Type B pancreatic cell (in vitro differentiated cells): ENCODE measurements around the gene THAP11. TPM values are rescaled to one million over a fixed set of nuclear protein-coding genes. Genes with fewer than 3 reads are reported as not detected.

Source experiments
- DNase-seq: peaks from one replicate; pipeline ENCODE4 v3.0.0; 2021; ENCODE audit warnings: mixed read lengths; ENCODE audit not compliant: unreplicated experiment; ENCODE audit errors: extremely low spot score
- H3K27ac Mint-ChIP-seq: 2 replicates; pipeline ENCODE4 v1.8.0; 2021; ENCODE audit warnings: mild to moderate bottlenecking, mixed read lengths
- H3K27me3 Mint-ChIP-seq: 2 replicates; pipeline ENCODE4 v1.8.0; 2021; ENCODE audit warnings: mixed read lengths
- H3K36me3 Mint-ChIP-seq: 2 replicates; pipeline ENCODE4 v1.8.0; 2021; ENCODE audit warnings: mixed read lengths
- H3K4me1 Mint-ChIP-seq: one replicate; pipeline ENCODE4 v1.8.0; 2021; ENCODE audit warnings: mixed read lengths; ENCODE audit not compliant: unreplicated experiment
- H3K4me3 Mint-ChIP-seq: 2 replicates; pipeline ENCODE4 v1.8.0; 2021; ENCODE audit warnings: mild to moderate bottlenecking, mixed read lengths
- H3K9me3 Mint-ChIP-seq: 2 replicates; pipeline ENCODE4 v1.8.0; 2021; ENCODE audit warnings: mixed read lengths
- total RNA-seq: library from RNA; stranded (reverse); gene quantifications from 2 replicates; pipeline ENCODE4 v1.2.1, GENCODE V29; 2021; ENCODE audit warnings: low replicate concordance
- TF ChIP-seq, protein P1 (sequence below): fragments of 200-600 bp; sonication (generic); conservative IDR thresholded peaks from 2 replicates; pipeline ENCODE4 v1.5.0; 2021; ENCODE audit warnings: antibody characterized with exemption, mild to moderate bottlenecking

The THAP11 gene
- total RNA-seq, 1 donor from 2014 or later = 35.1 TPM

DNA sequence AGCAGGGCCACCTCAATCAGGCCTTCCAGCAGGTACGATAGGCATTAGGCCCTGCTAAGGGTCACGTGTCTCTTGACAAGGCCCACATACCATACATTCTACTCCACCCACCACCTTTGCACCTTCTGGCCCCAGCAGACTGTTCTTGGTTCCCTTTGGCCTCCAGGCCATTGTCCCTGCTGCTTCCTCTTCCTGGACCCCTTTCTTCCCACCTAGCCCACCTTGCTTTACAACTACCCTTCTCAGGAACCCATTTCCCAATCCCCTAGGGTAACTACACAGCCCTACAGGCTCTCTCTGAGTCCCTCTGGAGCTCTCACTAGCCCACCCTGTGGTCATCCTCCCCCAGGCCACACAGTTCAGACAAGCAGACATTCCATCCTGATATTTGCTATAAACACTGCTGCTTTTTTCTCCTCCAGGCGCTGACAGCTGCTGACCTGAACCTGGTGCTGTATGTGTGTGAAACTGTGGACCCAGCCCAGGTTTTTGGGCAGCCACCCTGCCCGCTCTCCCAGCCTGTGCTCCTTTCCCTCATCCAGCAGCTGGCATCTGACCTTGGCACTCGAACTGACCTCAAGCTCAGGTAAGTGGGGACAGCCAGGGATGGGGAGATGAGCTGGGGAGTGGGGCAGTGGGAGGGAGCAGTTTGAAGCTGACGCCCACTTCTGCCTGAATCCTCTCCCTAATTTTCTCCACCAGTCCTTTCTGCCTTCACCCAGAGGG, 41.2 kb downstream of the THAP11 start:
- TF ChIP-seq, protein P1, sequence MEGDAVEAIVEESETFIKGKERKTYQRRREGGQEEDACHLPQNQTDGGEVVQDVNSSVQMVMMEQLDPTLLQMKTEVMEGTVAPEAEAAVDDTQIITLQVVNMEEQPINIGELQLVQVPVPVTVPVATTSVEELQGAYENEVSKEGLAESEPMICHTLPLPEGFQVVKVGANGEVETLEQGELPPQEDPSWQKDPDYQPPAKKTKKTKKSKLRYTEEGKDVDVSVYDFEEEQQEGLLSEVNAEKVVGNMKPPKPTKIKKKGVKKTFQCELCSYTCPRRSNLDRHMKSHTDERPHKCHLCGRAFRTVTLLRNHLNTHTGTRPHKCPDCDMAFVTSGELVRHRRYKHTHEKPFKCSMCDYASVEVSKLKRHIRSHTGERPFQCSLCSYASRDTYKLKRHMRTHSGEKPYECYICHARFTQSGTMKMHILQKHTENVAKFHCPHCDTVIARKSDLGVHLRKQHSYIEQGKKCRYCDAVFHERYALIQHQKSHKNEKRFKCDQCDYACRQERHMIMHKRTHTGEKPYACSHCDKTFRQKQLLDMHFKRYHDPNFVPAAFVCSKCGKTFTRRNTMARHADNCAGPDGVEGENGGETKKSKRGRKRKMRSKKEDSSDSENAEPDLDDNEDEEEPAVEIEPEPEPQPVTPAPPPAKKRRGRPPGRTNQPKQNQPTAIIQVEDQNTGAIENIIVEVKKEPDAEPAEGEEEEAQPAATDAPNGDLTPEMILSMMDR = no peak
- DNase-seq = no peak
- no peak overlapping the region for H3K27ac Mint-ChIP-seq
- H3K9me3 Mint-ChIP-seq = no peaks in the 10 kb centered on the region
- H3K27me3 Mint-ChIP-seq = no peaks in the 10 kb centered on the region
- H3K4me3 Mint-ChIP-seq = no peak overlapping the region
- H3K4me1 Mint-ChIP-seq = peaks cover 5% of the 10 kb centered on the region
- peaks cover 4% of the 10 kb centered on the region for H3K36me3 Mint-ChIP-seq

DNA sequence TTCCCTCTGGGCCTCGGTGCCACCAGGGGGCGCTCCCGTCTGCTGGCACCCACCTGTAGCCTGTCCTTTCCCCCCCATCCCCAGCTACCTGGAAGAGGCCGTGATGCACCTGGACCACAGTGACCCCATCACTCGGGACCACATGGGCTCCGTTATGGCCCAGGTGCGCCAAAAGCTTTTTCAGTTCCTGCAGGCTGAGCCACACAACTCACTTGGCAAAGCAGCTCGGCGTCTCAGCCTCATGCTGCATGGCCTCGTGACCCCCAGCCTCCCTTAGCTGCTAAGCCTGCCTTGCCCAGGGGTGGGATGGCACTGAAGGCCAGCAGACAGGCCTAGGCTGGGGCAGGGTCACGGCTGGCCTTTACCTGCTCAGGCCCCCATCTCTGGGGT, 41.7 kb downstream of the THAP11 start:
- TF ChIP-seq, protein P1 = peak; percentile 87
- H3K9me3 Mint-ChIP-seq = no peaks in the 10 kb centered on the region
- peak; percentile 81 for DNase-seq
- H3K27ac Mint-ChIP-seq = no peak overlapping the region
- H3K4me1 Mint-ChIP-seq = peaks cover 5% of the 10 kb centered on the region
- H3K4me3 Mint-ChIP-seq = no peak overlapping the region
- no peaks in the 10 kb centered on the region for H3K27me3 Mint-ChIP-seq
- H3K36me3 Mint-ChIP-seq = peaks cover 4% of the 10 kb centered on the region

DNA sequence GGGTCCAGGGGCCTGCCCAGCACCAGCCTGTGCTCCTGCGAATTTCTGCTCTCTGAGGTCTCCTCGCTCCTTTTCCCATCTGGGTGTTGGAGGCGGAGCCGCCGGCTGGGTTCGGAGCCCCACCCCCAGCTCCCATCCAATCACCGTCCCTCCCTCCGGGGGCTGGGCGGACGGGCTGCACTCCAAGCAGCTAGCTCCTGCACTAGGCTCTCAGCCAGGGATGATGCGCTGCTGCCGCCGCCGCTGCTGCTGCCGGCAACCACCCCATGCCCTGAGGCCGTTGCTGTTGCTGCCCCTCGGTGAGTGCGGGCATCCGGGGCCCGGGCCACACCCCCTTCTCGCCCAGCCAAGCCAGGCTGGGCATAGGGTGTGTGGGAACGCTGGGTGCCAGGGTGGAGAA, 42.6 kb downstream of the THAP11 start, which contains the start of gene NRN1L:
NRN1L (plus strand) TSS at position 202 of the 400 bp plus-strand sequence; CDS start at position 221, 19 bp downstream.
- no peaks in the 10 kb centered on the region for H3K27me3 Mint-ChIP-seq
- H3K27ac Mint-ChIP-seq = peak within 1 kb of the TSS; percentile 49

DNA sequence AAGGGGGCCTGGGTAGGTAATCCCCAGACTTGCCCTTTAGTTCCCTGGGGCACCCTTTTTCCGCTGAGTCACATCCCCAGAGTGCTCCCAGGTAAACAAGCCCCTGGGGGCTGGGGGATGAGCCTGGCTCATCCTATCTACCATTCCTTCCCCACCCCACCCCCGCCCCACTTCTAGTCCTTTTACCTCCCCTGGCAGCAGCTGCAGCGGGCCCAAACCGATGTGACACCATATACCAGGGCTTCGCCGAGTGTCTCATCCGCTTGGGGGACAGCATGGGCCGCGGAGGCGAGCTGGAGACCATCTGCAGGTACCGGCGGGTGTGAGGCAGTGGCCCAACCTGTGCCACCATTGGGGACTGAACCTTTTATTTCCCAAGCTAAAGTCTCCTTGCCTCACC, 43.4 kb downstream of the THAP11 start:
- Mint-ChIP-seq H3K27me3 (no peaks in the 10 kb centered on the region), H3K9me3 (no peaks in the 10 kb centered on the region), H3K4me1 (peaks cover 5% of the 10 kb centered on the region), H3K4me3 (no peak overlapping the region), H3K27ac (no peak overlapping the region), H3K36me3 (peaks cover 4% of the 10 kb centered on the region)
- DNase-seq = no peak
- TF ChIP-seq, protein P1 = no peak

More for the DNA sequence above, 42.6 kb downstream of the THAP11 start, which contains the start of gene NRN1L:
- H3K36me3 Mint-ChIP-seq = peaks cover 4% of the 10 kb centered on the region
- H3K4me1 Mint-ChIP-seq = peaks cover 5% of the 10 kb centered on the region
- H3K9me3 Mint-ChIP-seq = no peaks in the 10 kb centered on the region
- no peak within 1 kb of the TSS for H3K4me3 Mint-ChIP-seq
- TF ChIP-seq, protein P1 = no peak
- DNase-seq = peak; percentile 88

DNA sequence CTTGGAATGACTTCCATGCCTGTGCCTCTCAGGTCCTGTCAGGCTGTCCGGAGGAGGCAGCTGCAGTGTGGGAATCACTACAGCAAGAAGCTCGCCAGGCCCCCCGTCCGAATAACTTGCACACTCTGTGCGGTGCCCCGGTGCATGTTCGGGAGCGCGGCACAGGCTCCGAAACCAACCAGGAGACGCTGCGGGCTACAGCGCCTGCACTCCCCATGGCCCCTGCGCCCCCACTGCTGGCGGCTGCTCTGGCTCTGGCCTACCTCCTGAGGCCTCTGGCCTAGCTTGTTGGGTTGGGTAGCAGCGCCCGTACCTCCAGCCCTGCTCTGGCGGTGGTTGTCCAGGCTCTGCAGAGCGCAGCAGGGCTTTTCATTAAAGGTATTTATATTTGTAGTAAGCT, 43.9 kb downstream of the THAP11 start:
- H3K4me1 Mint-ChIP-seq = peaks cover 5% of the 10 kb centered on the region
- no peaks in the 10 kb centered on the region for H3K9me3 Mint-ChIP-seq
- no peaks in the 10 kb centered on the region for H3K27me3 Mint-ChIP-seq
- peaks cover 4% of the 10 kb centered on the region for H3K36me3 Mint-ChIP-seq
- no peak overlapping the region for H3K4me3 Mint-ChIP-seq
- TF ChIP-seq, protein P1 = no peak
- H3K27ac Mint-ChIP-seq = no peak overlapping the region
- no peak for DNase-seq
